ENCODE data around the gene FAT1.

The FAT1 gene

GRCh38 chr4:186749611-186750281 is 26.1 kb upstream of the FAT1 start:
- no peak for DNase-seq (ENCODE audit: low read depth)

GRCh38 chr4:186746581-186746980 is 22.9 kb upstream of the FAT1 start:
- no peak for DNase-seq (ENCODE audit: low read depth)

- no peak for DNase-seq (ENCODE audit: low read depth)
Measured at GRCh38 chr4:186743261-186743660, 19.6 kb upstream of the FAT1 start.

- no peak for DNase-seq (ENCODE audit: low read depth)
Measured at GRCh38 chr4:186740822-186741221, 17.2 kb upstream of the FAT1 start.

- no peak for DNase-seq (ENCODE audit: low read depth)
Measured at GRCh38 chr4:186739802-186740434, 16.3 kb upstream of the FAT1 start.

- no peak for DNase-seq (ENCODE audit: low read depth)
Measured at GRCh38 chr4:186739317-186739716, 15.7 kb upstream of the FAT1 start.

- no peak for DNase-seq (ENCODE audit: low read depth)
Measured at GRCh38 chr4:186738421-186738820, 14.8 kb upstream of the FAT1 start.

GRCh38 chr4:186737427-186737826 is 13.8 kb upstream of the FAT1 start:
- DNase-seq (ENCODE audit: low read depth), result no peak

GRCh38 chr4:186736466-186736865 is 12.8 kb upstream of the FAT1 start:
- no peak for DNase-seq (ENCODE audit: low read depth)

- DNase-seq (ENCODE audit: low read depth), result no peak
Measured at GRCh38 chr4:186734251-186734650, 10.6 kb upstream of the FAT1 start.

- DNase-seq (ENCODE audit: low read depth), result no peak
Measured at GRCh38 chr4:186733778-186734177, 10.1 kb upstream of the FAT1 start.

GRCh38 chr4:186730621-186731020 is 7.0 kb upstream of the FAT1 start:
- DNase-seq (ENCODE audit: low read depth), result no peak

GRCh38 chr4:186729856-186730255 is 6.2 kb upstream of the FAT1 start:
- DNase-seq (ENCODE audit: low read depth), result no peak

- no peak for DNase-seq (ENCODE audit: low read depth)
Measured at GRCh38 chr4:186728631-186729271, 5.1 kb upstream of the FAT1 start.

- no peak for DNase-seq (ENCODE audit: low read depth)
Measured at GRCh38 chr4:186727977-186728519, 4.4 kb upstream of the FAT1 start.

- no peak for DNase-seq (ENCODE audit: low read depth)
Measured at GRCh38 chr4:186727169-186727976, 3.7 kb upstream of the FAT1 start.

- no peak for DNase-seq (ENCODE audit: low read depth)
Measured at GRCh38 chr4:186726426-186727168, 2.9 kb upstream of the FAT1 start.

- no peak for DNase-seq (ENCODE audit: low read depth)
Measured at GRCh38 chr4:186725469-186726425, 2.1 kb upstream of the FAT1 start.

- no peak for DNase-seq (ENCODE audit: low read depth)
Measured at GRCh38 chr4:186724864-186725468, 1.3 kb upstream of the FAT1 start.
